CD8-positive, alpha-beta memory T cell (primary cell): Measurements from ENCODE around the gene TRAPPC8. TPM values are rescaled to one million over a fixed set of nuclear protein-coding genes. Genes with fewer than 3 reads are reported as not detected.
"Not testable (repeated sequence)": the region's sequence is repeated elsewhere in the genome, so short reads cannot be mapped to it uniquely, and the experiment has no call there.

Experiments used
- CTCF ChIA-PET: fragments of 350-600 bp; sonication (Branson Sonifier 250); formaldehyde crosslinking; loops from one replicate; lab custom pipeline; 2021; ENCODE audit warnings: antibody characterized with exemption; lab: Charles Lee
- POLR2A ChIA-PET: fragments of 350-600 bp; sonication (Branson Sonifier 250); formaldehyde crosslinking; loops from one replicate; lab custom pipeline; 2021; ENCODE audit warnings: antibody characterized with exemption; lab: Charles Lee
- DNase-seq, 5 donors: peaks; one replicate each; pipeline versions ENCODE4 v3.0.0 to v3.0.0-alpha.2; 2020 to 2022; ENCODE audit warnings: mixed read lengths in 1 of 5
- H3K27ac ChIP-seq: one replicate; pipeline ENCODE4 v1.7.0; 2013; ENCODE audit warnings: low read depth, mild to moderate bottlenecking, low read length, moderate library complexity
- H3K27me3 ChIP-seq: 2 replicates; pipeline ENCODE4 v1.7.0; 2013; ENCODE audit warnings: low read length, mild to moderate bottlenecking; ENCODE audit not compliant: insufficient read depth, poor library complexity, severe bottlenecking
- H3K36me3 ChIP-seq: 2 replicates; pipeline ENCODE4 v1.7.0; 2013; ENCODE audit warnings: mild to moderate bottlenecking, low read length, moderate library complexity; ENCODE audit not compliant: insufficient read depth
- H3K4me1 ChIP-seq: 2 replicates; pipeline ENCODE4 v1.7.0; 2013; ENCODE audit warnings: mild to moderate bottlenecking, low read length, moderate library complexity; ENCODE audit not compliant: insufficient read depth
- H3K4me3 ChIP-seq: 2 replicates; pipeline ENCODE4 v1.7.0; 2013; ENCODE audit warnings: mild to moderate bottlenecking, low read length
- H3K9me3 ChIP-seq: 2 replicates; pipeline ENCODE4 v1.7.0; 2013; ENCODE audit warnings: mild to moderate bottlenecking, low read length
- H3K27ac Mint-ChIP-seq, 8 donors: one replicate each; pipeline ENCODE4 v1.8.0; 2020 to 2021; ENCODE audit warnings: mixed read lengths in 8 of 8, mild to moderate bottlenecking in 6 of 8, inconsistent platforms in 3 of 8, moderate library complexity in 3 of 8
- H3K27me3 Mint-ChIP-seq, 2 donors: one replicate each; pipeline ENCODE4 v1.8.0; 2020 to 2021; ENCODE audit warnings: mixed read lengths in 2 of 2, mild to moderate bottlenecking in 1 of 2, moderate library complexity in 1 of 2
- H3K36me3 Mint-ChIP-seq, 3 donors: one replicate each; pipeline ENCODE4 v1.8.0; 2020 to 2021; ENCODE audit warnings: mixed read lengths in 3 of 3, inconsistent platforms in 1 of 3, mild to moderate bottlenecking in 1 of 3
- H3K4me1 Mint-ChIP-seq, 3 donors: one replicate each; pipeline ENCODE4 v1.8.0; 2020 to 2021; ENCODE audit warnings: mixed read lengths in 3 of 3, inconsistent platforms in 1 of 3, mild to moderate bottlenecking in 1 of 3
- H3K4me3 Mint-ChIP-seq, 7 donors: one replicate each; pipeline ENCODE4 v1.8.0; 2020 to 2021; ENCODE audit warnings: mixed read lengths in 7 of 7, mild to moderate bottlenecking in 6 of 7, moderate library complexity in 4 of 7, inconsistent platforms in 2 of 7
- H3K9me3 Mint-ChIP-seq, 5 donors: one replicate each; pipeline ENCODE4 v1.8.0; 2020 to 2022; ENCODE audit warnings: mixed read lengths in 5 of 5, mild to moderate bottlenecking in 3 of 5, moderate library complexity in 2 of 5, inconsistent platforms in 1 of 5
- polyA plus RNA-seq: library from polyadenylated mRNA; unstranded; fragments of 300-500 nt; fragmentation: Illumina TruSeq; gene quantifications from one replicate; pipeline ENCODE4 v1.2.3, GENCODE V29; 2021
- total RNA-seq, 2 experiments: library from RNA; stranded (reverse); gene quantifications; one replicate each; pipeline ENCODE4 v1.2.3, GENCODE V29; 2021

Gene TRAPPC8
- total and polyA plus RNA-seq, 3 experiments from 2014 or later, result 20.2 to 34.8 (median 29.2) TPM

GRCh38 chr18:31825772-31826171, 117.2 kb downstream of the TRAPPC8 start:
- Mint-ChIP-seq H3K36me3 (peaks cover 20 to 31% (median 26%) of the 10 kb centered on the region in 3 donors), H3K4me1 (no peaks in the 10 kb centered on the region), H3K27ac (peak overlapping the region in 1 of 8 donors; percentile 17), H3K9me3 (no peaks in the 10 kb centered on the region), H3K27me3 (no peaks in the 10 kb centered on the region), H3K4me3 (no peak overlapping the region)
- Histone ChIP-seq H3K27ac (no peak overlapping the region), H3K27me3 (no peaks in the 10 kb centered on the region), H3K4me1 (no peaks in the 10 kb centered on the region), H3K4me3 (no peak overlapping the region), H3K36me3 (peaks cover 8% of the 10 kb centered on the region), H3K9me3 (no peaks in the 10 kb centered on the region)
- DNase-seq, result no peak
- ChIA-PET CTCF (no interaction called here), POLR2A (no interaction called here)

GRCh38 chr18:31821545-31822171, 121.3 kb downstream of the TRAPPC8 start:
- no peak overlapping the region for H3K27ac Mint-ChIP-seq
- POLR2A ChIA-PET, result no interaction called here

GRCh38 chr18:31819925-31820229, 123.1 kb downstream of the TRAPPC8 start:
- H3K9me3 ChIP-seq, result no peaks in the 10 kb centered on the region
- no peak overlapping the region for H3K27ac ChIP-seq
- CTCF ChIA-PET, result interaction anchor here (0.6 to 1.9 kb wide), 4 partner anchors 18 to 134 kb away, joined by 3 to 6 read pairs (median 5); partner anchors contain the start of gene TRAPPC8
- H3K36me3 Mint-ChIP-seq, result peaks cover 0 to 4% (median 0%) of the 10 kb centered on the region in 3 donors
- H3K4me1 Mint-ChIP-seq, result no peaks in the 10 kb centered on the region
- H3K4me3 Mint-ChIP-seq, result no peak overlapping the region
- H3K4me1 ChIP-seq, result no peaks in the 10 kb centered on the region
- H3K27me3 ChIP-seq, result no peaks in the 10 kb centered on the region
- peaks cover 0 to 2% (median 0%) of the 10 kb centered on the region in 5 donors for H3K9me3 Mint-ChIP-seq
- DNase-seq, result no peak
- POLR2A ChIA-PET, result no interaction called here
- H3K36me3 ChIP-seq, result no peaks in the 10 kb centered on the region
- H3K4me3 ChIP-seq, result no peak overlapping the region
- H3K27ac Mint-ChIP-seq, result no peak overlapping the region
- peaks cover 2 to 15% of the 10 kb centered on the region in 2 donors for H3K27me3 Mint-ChIP-seq

More at GRCh38 chr18:31821545-31822171, 121.3 kb downstream of the TRAPPC8 start:
- CTCF ChIA-PET, result interaction anchor here (1.9 kb wide), 1 partner anchor 16 kb away, joined by 6 read pairs; no protein-coding TSS in a partner anchor
- H3K4me3 ChIP-seq, result no peak overlapping the region
- H3K4me1 ChIP-seq, result no peaks in the 10 kb centered on the region
- H3K27me3 Mint-ChIP-seq, result peaks cover 2 to 8% of the 10 kb centered on the region in 2 donors
- no peaks in the 10 kb centered on the region for H3K27me3 ChIP-seq
- H3K36me3 ChIP-seq, result no peaks in the 10 kb centered on the region
- no peak overlapping the region for H3K27ac ChIP-seq
- H3K4me3 Mint-ChIP-seq, result no peak overlapping the region
- no peak for DNase-seq
- H3K36me3 Mint-ChIP-seq, result no peaks in the 10 kb centered on the region
- no peaks in the 10 kb centered on the region for H3K4me1 Mint-ChIP-seq
- no peaks in the 10 kb centered on the region for H3K9me3 Mint-ChIP-seq
- no peaks in the 10 kb centered on the region for H3K9me3 ChIP-seq

- Mint-ChIP-seq H3K36me3 (peaks cover 0 to 4% (median 0%) of the 10 kb centered on the region in 3 donors), H3K4me3 (no peak overlapping the region), H3K27ac (no peak overlapping the region), H3K27me3 (peaks cover 2 to 15% of the 10 kb centered on the region in 2 donors), H3K9me3 (peaks cover 0 to 2% (median 0%) of the 10 kb centered on the region in 5 donors), H3K4me1 (no peaks in the 10 kb centered on the region)
- no peaks in the 10 kb centered on the region for H3K36me3 ChIP-seq
- H3K4me1 ChIP-seq, result no peaks in the 10 kb centered on the region
- no peaks in the 10 kb centered on the region for H3K9me3 ChIP-seq
- ChIA-PET CTCF (interaction anchor here (0.7 to 1.4 kb wide), 2 partner anchors 20 to 123 kb away, joined by 3 to 5 read pairs; partner anchors contain the start of gene TRAPPC8), POLR2A (no interaction called here)
- H3K4me3 ChIP-seq, result no peak overlapping the region
- H3K27ac ChIP-seq, result no peak overlapping the region
- DNase-seq, result peak in 2 of 5 donors; percentile 1 to 7
- no peaks in the 10 kb centered on the region for H3K27me3 ChIP-seq
Observed at GRCh38 chr18:31819106-31819924, 123.6 kb downstream of the TRAPPC8 start.

- H3K36me3 Mint-ChIP-seq, result peaks cover 0 to 4% (median 0%) of the 10 kb centered on the region in 3 donors
Observed at GRCh38 chr18:31814132-31814531, 128.8 kb downstream of the TRAPPC8 start.

GRCh38 chr18:31810336-31811130, 132.4 kb downstream of the TRAPPC8 start:
- H3K27me3 Mint-ChIP-seq, H3K4me3 ChIP-seq, H3K4me1 ChIP-seq, POLR2A ChIA-PET, H3K9me3 Mint-ChIP-seq, H3K27ac Mint-ChIP-seq, H3K4me1 Mint-ChIP-seq, H3K36me3 ChIP-seq, DNase-seq, CTCF ChIA-PET, H3K4me3 Mint-ChIP-seq, H3K27ac ChIP-seq, H3K36me3 Mint-ChIP-seq, H3K9me3 ChIP-seq, H3K27me3 ChIP-seq: not testable (repeated sequence)

More at GRCh38 chr18:31814132-31814531, 128.8 kb downstream of the TRAPPC8 start:
- Histone ChIP-seq H3K9me3 (no peaks in the 10 kb centered on the region), H3K4me1 (no peaks in the 10 kb centered on the region), H3K36me3 (no peaks in the 10 kb centered on the region), H3K27me3 (no peaks in the 10 kb centered on the region), H3K4me3 (no peak overlapping the region), H3K27ac (no peak overlapping the region)
- peaks cover 0 to 4% (median 0%) of the 10 kb centered on the region in 5 donors for H3K9me3 Mint-ChIP-seq
- DNase-seq, result no peak
- no peaks in the 10 kb centered on the region for H3K4me1 Mint-ChIP-seq
- H3K27ac Mint-ChIP-seq, result no peak overlapping the region
- ChIA-PET POLR2A (no interaction called here), CTCF (no interaction called here)
- H3K4me3 Mint-ChIP-seq, result no peak overlapping the region
- H3K27me3 Mint-ChIP-seq, result peaks cover 5 to 18% of the 10 kb centered on the region in 2 donors

- DNase-seq, H3K9me3 ChIP-seq, H3K27me3 Mint-ChIP-seq, CTCF ChIA-PET, H3K27me3 ChIP-seq, H3K36me3 ChIP-seq, H3K36me3 Mint-ChIP-seq, H3K4me3 Mint-ChIP-seq, H3K4me3 ChIP-seq, H3K9me3 Mint-ChIP-seq, H3K4me1 ChIP-seq, H3K27ac Mint-ChIP-seq, H3K4me1 Mint-ChIP-seq, H3K27ac ChIP-seq, POLR2A ChIA-PET: not testable (repeated sequence)
Observed at GRCh38 chr18:31809049-31809448, 133.9 kb downstream of the TRAPPC8 start.
